Activated naive CD8-positive, alpha-beta T cell treated with anti-CD3 and anti-CD28 coated beads, Interleukin-2, amount 50 U/mL, for 16 hours (primary cell): ENCODE data around the gene CLSTN3.

Experiments
- DNase-seq: peaks from one replicate; pipeline ENCODE4 v3.0.0-alpha.2; 2020; ENCODE audit warnings: low read depth, low spot score

Gene CLSTN3

DNA sequence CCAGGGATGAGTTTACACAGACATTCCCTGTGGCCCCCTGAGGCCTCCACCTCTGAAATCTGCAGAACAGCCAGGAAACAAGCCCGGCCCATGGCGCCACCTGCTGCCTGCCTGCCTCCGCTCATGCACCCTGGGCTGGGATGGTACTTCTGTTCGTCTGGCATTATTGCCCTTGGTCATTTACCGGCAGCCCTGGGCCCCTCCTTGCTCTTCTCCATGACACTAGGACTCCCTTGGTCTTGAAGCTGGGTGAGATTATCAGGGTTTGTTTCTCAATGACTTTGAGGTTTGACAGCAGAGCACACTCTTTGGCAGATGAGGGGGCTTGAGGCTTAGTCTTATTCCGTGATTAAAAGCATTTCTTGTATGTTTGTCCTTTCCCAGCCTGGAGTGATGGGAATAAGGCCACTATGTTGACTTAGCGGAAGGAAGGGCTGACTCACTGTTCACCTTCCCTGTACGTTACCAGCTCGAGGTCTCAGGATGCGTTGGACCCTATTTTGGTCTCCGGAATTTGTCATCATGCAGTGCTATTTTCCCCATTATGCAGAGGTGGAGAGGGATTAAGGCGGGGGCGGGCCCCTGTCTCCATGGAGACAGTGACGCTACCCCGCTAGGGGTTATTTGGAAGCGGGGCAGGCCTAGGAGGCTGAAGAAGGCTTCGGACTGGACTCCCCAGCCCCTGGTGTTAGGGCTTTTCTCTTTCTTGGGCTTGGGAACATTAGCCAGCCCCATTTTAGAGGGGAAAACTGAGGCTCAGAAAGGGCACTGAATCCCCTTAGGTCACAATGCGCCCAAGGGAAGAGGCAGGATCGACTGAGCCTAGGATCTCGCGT lies 58.6 kb downstream of the CLSTN3 start:
- peak; percentile 21 for DNase-seq

DNA sequence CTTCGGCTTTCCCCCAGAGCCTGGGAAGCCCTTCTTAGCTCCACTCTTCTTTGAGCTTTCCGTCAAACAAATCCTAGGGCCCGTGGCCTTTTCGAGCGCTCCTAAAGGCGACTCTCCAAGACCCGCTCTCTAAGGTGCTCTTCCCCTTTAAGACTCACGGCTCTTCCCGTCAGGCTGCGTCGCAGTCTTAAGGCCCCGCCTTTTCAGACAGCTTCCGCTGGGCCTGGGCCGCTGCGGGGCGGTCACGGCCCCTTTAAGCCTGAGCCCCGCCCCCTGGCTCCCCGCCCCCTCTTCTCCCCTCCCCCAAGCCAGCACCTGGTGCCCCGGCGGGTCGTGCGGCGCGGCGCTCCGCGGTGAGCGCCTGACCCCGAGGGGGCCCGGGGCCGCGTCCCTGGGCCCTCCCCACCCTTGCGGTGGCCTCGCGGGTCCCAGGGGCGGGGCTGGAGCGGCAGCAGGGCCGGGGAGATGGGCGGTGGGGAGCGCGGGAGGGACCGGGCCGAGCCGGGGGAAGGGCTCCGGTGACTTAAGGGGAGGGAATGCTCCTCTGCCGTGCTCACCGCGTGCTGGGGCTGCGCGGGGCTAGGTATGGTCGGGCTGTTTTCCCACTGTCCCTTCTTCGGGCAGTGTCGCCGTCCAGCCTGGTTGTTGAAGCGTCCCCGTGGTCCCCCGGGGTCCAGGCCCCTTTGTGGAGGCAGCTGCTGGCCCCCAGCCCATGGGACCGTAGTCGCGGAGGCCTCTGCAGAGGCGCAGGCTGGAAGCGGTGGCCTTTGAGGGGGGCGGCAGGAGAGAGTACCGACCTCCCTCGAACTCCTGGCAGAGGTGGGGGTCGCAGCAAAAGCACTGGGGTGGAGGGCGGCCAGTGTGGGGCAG lies 59.5 kb downstream of the CLSTN3 start, which contains the start of gene PEX5:
Gene PEX5, plus strand, starts transcription at position 289 of the 870 bp plus-strand sequence. CDS start 692 bp downstream, outside the sequence.
- DNase-seq = peak; percentile 63

DNA sequence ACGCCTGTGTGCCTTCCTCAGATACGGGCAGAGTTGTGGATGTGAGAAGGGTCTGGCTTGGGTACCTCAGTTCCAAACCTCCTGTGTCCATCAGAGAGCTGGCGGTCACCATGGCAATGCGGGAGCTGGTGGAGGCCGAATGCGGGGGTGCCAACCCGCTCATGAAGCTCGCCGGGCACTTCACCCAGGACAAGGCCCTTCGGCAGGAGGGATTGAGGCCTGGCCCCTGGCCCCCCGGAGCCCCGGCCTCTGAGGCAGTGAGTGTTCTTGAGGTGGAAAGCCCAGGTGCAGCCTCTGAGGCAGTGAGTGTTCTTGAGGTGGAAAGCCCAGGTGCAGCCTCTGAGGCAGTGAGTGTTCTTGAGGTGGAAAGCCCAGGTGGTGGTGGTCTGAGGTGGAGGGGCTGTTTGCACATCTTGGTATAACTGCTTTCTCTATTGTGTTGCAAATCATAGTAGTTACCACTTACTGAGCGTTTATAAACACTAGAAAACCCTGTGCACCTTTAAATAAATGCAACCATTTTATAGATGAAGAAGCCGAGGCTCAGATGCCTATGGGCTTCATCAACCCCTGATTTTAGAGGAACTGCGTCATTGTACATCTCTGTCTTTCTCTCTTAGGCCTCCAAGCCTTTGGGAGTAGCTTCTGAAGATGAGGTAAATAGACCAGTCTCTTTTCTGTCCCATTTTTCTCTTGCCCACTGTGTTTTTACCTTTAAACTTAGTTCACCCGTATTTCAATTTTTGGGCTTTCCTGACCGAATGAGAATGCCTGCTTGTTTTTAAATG lies 60.3 kb downstream of the CLSTN3 start:
- no peak for DNase-seq

DNA sequence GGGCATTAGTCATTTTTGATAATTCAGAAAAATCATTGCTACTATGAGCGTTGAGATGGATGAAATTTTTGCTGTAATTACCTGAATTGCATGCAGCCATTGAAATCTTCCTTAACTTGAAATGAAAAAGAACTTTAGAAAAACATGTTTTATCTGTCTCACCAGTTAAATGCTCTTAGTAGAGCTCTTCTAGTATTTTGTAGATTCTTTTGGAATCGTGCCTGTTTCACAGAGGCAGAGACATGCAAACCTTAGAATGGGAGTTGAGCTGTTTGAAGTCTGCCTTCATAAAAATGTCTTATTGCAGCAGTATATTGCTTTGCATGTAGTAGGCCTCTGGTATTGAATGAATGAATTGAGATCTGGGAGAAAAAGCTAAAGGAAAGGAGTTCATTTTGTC lies 63.5 kb downstream of the CLSTN3 start:
- no peak for DNase-seq

DNA sequence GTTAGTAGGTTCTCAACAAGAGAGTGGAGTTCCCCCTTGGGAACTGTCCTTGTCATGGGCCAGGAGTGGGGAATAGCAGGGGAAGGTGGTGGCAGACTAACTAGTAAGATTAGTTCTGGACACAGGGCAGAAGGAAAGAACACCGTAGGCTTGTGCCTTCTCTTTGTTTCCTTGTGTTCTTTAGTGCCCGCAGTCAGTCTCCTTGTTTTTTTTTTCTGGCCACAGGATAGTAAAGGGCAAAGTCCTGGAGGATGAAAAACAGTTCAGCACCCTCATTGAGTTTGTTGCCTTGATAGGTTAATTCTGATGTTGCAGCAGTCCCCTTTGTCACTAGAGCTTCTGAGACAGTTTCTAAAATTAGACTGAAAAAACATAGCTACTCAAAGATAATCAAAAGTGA lies 67.7 kb downstream of the CLSTN3 start:
- no peak for DNase-seq

DNA sequence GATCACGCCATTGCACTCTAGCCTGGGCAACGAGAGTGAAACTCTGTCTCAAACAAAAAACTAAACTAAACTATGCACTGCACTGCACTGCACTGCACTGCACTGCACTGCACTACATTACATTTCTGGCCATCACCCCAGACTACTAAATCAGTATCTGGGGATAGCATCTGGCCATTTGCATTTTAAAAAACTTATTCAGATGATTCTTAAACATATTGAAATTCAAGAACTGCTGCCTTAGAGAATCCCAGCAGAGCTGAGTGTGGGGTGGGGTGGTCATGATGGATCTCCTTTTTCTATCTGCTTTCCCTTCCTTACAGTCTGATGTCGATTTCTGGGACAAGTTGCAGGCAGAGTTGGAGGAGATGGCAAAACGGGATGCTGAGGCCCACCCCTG lies 72.9 kb downstream of the CLSTN3 start:
- DNase-seq = no peak

DNA sequence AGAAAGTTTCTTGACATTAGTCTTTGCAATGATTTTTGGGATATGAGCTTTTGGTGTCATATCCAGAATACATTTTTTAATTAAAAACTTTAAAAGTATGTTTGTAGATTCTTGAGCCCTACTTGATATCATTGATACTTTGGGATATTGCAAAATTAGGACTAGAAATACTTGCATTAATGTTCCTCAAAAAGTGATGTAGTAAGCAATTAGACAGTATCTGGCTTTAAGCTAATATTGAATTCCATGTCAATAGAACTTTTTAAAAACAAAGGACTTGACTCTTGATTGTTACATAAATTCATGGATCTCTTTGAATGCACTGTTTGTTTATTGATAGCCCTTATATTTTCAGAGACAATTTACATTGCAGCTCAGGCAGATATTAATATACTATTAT lies 74.9 kb downstream of the CLSTN3 start:
- no peak for DNase-seq

DNA sequence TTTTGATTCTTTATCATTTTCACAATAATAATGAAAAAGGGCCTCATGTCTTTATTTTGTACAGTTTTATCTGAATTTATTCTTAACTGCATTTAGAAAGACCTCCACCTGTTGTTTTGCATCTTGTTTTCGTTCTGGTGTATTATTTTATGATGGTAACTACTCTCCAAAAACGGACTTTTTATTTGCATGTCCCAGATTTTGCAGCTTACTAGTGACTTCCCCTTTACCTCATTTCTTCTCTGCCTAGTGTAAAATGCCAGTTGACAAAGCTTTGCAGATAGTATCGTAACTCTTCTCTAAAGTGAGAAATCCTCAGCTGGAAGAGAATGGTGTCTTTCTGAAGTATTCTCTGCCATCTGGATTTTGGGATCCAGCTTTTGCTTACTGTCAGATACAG lies 76.5 kb downstream of the CLSTN3 start:
- no peak for DNase-seq

DNA sequence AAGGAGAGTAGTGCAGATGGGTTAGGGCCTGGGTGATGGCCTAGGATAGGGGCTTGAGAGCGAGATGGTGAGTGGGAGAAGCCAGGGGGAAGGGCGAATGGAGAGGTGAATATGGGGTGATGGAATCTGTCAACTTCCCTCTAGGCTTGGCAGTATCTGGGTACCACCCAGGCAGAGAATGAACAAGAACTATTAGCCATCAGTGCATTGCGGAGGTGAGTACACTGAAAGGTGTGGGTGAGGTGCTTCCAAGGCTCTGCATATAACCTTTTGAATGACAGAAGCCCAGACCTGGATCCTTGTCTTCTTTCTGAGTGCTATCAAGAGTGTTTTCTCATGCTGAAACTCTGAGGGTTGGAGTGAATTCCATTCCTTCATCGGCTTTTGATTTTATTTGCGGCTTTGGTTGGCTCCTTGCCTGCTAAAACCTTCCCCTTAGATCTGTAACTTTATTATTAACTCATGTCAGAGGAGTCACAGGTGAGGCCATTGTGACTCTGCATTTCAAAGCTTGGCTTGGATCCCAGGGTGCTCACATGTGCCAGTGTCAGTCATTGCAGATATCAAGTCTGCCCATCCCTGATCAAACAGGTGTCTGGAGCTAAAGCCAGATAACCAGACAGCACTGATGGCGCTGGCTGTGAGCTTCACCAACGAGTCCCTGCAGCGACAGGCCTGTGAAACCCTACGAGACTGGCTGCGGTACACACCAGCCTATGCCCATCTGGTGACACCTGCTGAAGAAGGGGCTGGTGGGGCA lies 77.9 kb downstream of the CLSTN3 start:
- DNase-seq = no peak
